Measurements from ENCODE around the gene AGAP3. TPM values are rescaled to one million over a fixed set of nuclear protein-coding genes. Genes with fewer than 3 reads are reported as not detected.

The AGAP3 gene
- total RNA-seq, 1 experiment from 2014 or later = 115 TPM

- DNase-seq (ENCODE audit: low spot score) = no peak
- intact Hi-C loops (cut with micrococcal nuclease; ENCODE audit: unreplicated experiment) = loop anchor here (5.0 kb wide), 1 partner anchor 105 kb away; the partner anchor contains the start of gene ABCF2
- no TSS peak for BruUV-seq (replicated peaks)
- H3K27me3 ChIP-seq (replicated peaks; ENCODE audit: insufficient read depth, low read depth, low read length, poor library complexity) = no peaks in the 10 kb centered on the region
- ChIA-PET CTCF (no interaction called here), POLR2A (ENCODE audit: low non-redundant PET) (no interaction called here)
- no peaks in the 10 kb centered on the region for H3K9me3 ChIP-seq (ENCODE audit: low read depth, low read length, poor library complexity, severe bottlenecking)
- H3K4me3 ChIP-seq (ENCODE audit: low read depth, low read length, poor library complexity, severe bottlenecking) = no peak overlapping the region
- H3K36me3 ChIP-seq (ENCODE audit: insufficient read depth, low read length, poor library complexity, severe bottlenecking) = peaks cover 35% of the 10 kb centered on the region
- H3K27ac ChIP-seq (ENCODE audit: low read depth, low read length, poor library complexity, severe bottlenecking) = no peak overlapping the region
- TF ChIP-seq EZH2 (IDR thresholded peaks at IDR 0.05; ENCODE audit: borderline replicate concordance, low read depth, low read length, poor library complexity, severe bottlenecking) (no peak), CTCF (conservative IDR thresholded peaks at IDR 0.05; ENCODE audit: low read depth, low read length) (no peak)
- peaks cover 11% of the 10 kb centered on the region for H3K4me1 ChIP-seq (ENCODE audit: insufficient read depth, low read length, poor library complexity, severe bottlenecking)
These were observed 36.0 kb downstream of the AGAP3 start for GRCh38 chr7:151122276-151122675.

DNA sequence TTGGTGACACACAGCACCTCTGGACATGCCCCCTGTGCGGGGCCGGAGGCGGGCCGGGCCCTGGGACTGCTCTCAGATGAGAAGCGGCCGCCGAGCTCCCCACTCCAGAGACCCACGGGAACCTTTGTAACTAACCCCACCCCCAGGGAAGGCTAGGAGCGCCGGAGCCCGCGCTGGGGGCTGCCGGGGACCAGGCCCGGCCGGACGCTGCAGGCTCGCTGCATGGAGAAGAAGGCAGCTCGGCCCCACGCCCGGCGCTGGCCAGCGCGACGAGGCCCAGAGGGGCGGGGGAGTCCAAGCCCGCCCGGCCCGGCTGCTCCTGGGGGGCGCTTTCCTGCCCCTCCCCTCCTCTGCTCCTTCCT, 36.5 kb downstream of the AGAP3 start:
- no peak overlapping the region for H3K4me3 ChIP-seq (ENCODE audit: low read depth, low read length, poor library complexity, severe bottlenecking)
- H3K9me3 ChIP-seq (ENCODE audit: low read depth, low read length, poor library complexity, severe bottlenecking) = no peaks in the 10 kb centered on the region
- intact Hi-C loops (cut with micrococcal nuclease; ENCODE audit: unreplicated experiment) = loop anchor here (5.0 kb wide), 1 partner anchor 105 kb away; the partner anchor contains the start of gene ABCF2
- CTCF ChIA-PET = no interaction called here
- H3K27me3 ChIP-seq (replicated peaks; ENCODE audit: insufficient read depth, low read depth, low read length, poor library complexity) = no peaks in the 10 kb centered on the region
- no peak overlapping the region for H3K27ac ChIP-seq (ENCODE audit: low read depth, low read length, poor library complexity, severe bottlenecking)
- peaks cover 11% of the 10 kb centered on the region for H3K4me1 ChIP-seq (ENCODE audit: insufficient read depth, low read length, poor library complexity, severe bottlenecking)
- H3K36me3 ChIP-seq (ENCODE audit: insufficient read depth, low read length, poor library complexity, severe bottlenecking) = peaks cover 35% of the 10 kb centered on the region
- no peak for TF ChIP-seq EZH2 (IDR thresholded peaks at IDR 0.05; ENCODE audit: borderline replicate concordance, low read depth, low read length, poor library complexity, severe bottlenecking)
- TF ChIP-seq CTCF (conservative IDR thresholded peaks at IDR 0.05; ENCODE audit: low read depth, low read length) = no peak
- no TSS peak for BruUV-seq (replicated peaks)
- no peak for DNase-seq (ENCODE audit: low spot score)
- POLR2A ChIA-PET (ENCODE audit: low non-redundant PET) = no interaction called here

DNA sequence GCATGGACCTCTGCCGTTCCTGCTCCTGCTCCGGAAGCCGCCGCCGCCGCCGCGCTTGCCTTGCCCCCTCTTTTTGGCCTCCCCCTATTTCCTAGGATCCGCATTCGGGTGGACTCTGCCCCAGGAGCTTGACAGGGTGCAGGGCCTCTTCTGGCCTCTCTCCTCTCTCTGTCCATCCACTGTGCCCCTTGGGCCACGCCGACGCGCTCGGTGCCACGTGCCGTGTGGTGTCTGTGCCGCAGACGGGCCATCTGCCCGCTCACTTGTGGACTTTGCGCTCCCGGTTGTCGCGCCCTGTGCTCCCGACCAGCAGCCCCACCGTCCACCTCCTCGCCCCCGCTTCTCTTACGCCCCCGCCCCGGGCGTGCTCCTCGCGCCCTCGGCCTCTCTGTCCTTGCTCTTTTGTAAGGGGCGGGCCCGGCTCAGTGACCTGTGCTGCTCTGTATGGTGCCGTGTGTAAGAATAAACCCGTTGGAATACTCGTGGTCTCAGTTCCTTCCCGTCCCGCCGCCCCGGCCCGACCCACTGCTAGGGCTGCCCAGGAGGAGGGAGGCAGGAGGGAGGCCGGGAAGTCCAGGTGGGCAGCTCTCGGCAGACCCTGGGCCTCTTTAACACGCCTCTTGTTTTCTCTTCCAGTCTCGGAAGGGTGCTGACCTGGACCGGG, 37.0 kb downstream of the AGAP3 start:
- TF ChIP-seq EZH2 (IDR thresholded peaks at IDR 0.05; ENCODE audit: borderline replicate concordance, low read depth, low read length, poor library complexity, severe bottlenecking) (no peak), CTCF (conservative IDR thresholded peaks at IDR 0.05; ENCODE audit: low read depth, low read length) (no peak)
- Histone ChIP-seq H3K4me3 (ENCODE audit: low read depth, low read length, poor library complexity, severe bottlenecking) (no peak overlapping the region), H3K27ac (ENCODE audit: low read depth, low read length, poor library complexity, severe bottlenecking) (no peak overlapping the region), H3K27me3 (replicated peaks; ENCODE audit: insufficient read depth, low read depth, low read length, poor library complexity) (no peaks in the 10 kb centered on the region), H3K36me3 (ENCODE audit: insufficient read depth, low read length, poor library complexity, severe bottlenecking) (peaks cover 35% of the 10 kb centered on the region), H3K9me3 (ENCODE audit: low read depth, low read length, poor library complexity, severe bottlenecking) (no peaks in the 10 kb centered on the region), H3K4me1 (ENCODE audit: insufficient read depth, low read length, poor library complexity, severe bottlenecking) (peaks cover 11% of the 10 kb centered on the region)
- BruUV-seq (replicated peaks) = TSS peak; percentile 47
- no peak for DNase-seq (ENCODE audit: low spot score)
- intact Hi-C loops (cut with micrococcal nuclease; ENCODE audit: unreplicated experiment) = loop anchor here (5.0 kb wide), 1 partner anchor 104 kb away; the partner anchor contains the start of gene ABCF2
- CTCF ChIA-PET = interaction anchor here (0.8 to 1.4 kb wide), 8 partner anchors 11 to 181 kb away, joined by 3 to 17 read pairs (median 4); partner anchors contain the start of gene ABCB8
- POLR2A ChIA-PET (ENCODE audit: low non-redundant PET) = no interaction called here
